ENCODE data around the gene RNF224. TPM values are rescaled to one million over a fixed set of nuclear protein-coding genes. Genes with fewer than 3 reads are reported as not detected.

RNF224 gene
- total RNA-seq, 1 experiment from 2014 or later, result not detected

DNA sequence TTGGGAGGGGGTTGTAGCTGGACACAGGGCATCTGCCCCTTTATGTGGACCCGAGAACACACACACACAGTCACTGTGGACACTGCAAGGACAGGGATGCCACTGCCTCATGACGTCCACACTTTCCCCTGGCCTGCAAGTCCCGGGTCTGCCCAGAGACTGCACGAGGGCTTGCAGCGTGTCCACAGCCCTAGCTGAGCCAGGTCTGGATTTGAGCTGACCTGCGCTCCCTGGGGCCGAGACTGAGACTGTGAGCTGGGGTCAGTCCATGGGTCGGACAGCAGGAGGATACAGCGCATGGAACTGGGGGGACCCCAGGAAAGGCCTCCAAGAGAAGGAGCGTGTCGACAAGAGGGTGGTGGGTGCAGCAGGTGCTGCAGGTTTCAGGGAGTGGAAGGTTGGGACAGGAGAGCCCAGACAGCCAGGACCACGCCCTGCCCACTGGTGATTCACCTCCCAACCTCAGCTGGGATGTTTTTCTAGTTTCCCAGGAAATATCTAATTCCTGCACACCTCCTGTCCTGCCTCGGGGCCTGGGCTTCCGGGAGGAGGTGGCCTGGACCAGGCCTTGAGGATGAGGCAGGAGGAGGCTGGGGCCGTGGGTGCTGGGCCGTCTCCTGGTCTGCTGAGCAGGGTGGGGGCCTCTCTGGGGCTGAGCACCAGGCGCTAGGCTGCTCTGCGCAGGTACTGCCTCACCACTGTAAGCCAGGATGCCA is 806 bp upstream of the RNF224 start:
- peak; percentile 81 for DNase-seq (ENCODE audit: low read depth)

DNA sequence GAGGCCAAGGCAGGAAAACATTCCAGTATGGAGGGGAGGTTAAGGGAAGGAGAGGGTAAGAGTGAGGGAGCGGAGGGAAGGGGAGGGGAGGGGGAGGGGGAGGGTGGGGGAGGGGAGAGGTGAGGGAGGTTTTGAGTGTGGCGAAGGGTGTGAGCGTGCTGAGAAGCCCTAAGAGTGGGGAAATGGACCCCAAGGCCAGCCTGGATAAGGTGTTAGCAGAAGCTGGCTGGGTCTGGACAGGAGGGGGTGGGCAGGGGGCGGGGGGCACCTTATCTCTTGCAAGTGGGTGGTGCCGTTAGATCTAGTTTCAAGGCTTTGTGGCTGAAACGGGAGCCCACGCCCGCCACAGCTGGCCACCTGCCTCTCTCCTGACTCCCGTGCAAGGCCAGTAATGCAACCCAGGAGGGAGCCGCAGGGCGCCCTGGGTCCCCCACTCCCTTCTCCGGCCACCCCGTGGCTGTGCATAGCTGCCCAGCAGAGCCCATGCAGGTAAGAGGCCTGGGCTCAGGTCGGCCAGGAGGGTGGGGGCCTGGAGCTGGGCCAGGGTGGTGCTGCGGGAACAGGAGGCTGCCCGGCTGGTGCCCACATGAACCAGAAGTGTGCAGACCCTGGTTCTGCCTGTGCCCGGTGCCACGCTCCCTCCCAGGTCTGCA is 677 bp downstream of the RNF224 start:
- DNase-seq (ENCODE audit: low read depth), result no peak

DNA sequence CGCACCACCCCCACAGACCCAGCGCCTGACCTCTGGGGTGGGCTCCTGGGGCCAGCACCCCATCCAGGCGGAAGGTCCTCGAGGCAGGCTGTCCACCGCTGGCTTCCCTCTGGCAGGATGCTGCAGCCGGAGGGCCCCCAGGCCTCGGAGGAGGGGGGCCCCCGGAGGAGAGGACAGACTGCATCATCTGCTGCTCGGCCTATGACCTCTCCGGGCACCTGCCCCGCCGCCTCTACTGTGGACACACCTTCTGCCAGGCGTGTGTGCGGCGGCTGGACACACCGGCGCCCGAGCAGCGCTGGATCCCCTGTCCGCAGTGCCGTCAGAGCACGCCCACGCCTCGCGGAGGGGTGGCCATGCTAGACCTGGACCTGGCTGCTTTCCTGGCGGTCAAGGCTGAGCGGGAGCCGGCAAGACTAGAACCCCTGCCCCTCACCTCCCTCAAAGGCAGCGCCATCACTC is 1.2 kb downstream of the RNF224 start:
- no peak for DNase-seq (ENCODE audit: low read depth)

DNA sequence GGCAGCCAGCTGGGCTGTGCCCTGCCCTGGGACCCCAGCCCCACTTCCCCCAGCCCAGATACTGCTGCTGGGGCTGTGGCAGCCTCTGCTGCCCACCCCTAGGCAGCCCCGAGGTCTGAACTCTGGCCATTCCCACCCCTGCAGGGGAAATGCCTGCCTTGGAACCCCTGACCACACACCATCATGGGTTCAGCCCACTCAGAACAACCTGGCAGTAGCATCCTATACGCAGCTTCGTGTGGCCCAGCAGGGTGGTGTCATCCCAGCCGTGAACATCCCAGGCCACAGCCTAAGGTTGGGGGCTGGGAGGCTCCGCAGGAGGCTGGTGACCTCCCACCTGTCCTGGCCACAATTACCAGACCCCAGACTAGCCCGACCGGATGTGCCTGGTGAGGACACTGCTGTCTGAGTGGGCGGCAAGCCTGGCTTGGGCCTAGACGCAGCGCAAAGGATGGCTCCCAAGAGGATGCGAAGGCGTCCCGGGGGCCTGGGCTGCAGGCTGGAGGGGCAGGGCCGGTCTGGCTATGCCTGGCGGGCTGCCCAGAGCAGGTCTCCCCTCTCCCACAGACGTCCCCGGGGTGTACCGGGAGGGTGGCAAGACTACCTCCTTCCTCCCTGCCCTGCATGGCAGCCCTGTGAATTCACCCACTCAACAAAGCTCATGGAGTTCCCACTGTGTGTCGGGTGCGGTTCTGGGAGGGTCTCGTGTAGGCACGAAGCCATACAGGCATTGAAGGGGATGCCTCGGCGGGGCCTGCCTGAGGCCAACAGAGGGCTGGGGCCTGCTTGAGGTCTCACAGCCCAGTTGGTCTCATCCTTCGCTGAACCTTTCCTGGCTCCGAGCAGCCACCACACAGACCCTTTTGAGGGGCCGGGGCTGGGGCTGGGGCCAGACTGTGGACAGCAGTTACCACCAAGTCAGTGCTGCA is 1.9 kb downstream of the RNF224 start:
- DNase-seq (ENCODE audit: low read depth), result no peak

DNA sequence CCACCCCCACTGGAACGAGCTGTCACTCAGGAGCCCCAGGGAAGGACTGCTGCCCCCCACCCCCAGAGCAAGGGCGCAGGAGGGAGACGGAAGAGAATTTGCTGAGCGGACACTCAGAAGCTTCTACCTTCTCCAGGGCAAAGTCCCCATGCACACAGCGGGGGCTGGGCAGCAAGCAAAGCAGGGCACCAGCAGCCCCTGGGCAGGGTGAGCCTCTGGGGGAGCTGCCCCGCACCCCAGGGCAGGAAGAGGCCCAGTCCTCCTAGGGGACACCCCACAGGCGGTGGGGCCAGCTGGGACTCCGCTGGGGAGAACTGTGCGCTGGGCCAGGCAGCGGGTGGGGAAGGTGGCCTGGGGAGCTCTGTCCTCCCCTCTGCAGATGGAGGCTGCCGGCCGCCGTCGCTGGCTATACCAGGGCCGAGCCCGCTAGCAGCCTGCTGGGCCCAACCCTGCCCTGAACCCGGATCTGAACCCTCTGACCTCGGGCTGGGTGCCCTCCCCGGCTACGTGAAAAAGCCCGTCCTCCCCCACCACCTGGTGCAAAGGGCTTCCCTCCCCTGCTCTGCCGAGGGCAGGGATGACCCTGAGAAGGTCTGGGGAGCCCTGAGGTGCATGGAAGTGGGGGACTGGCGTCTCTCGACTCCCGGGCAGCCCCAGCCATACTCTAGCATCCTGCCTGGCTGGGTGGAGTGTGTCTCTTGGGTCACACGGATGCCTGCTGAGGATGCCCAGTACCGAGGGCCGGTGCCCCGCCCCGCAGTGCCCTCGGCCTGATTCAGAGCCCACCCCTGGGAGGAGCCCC is 2.8 kb downstream of the RNF224 start:
- DNase-seq (ENCODE audit: low read depth), result no peak

DNA sequence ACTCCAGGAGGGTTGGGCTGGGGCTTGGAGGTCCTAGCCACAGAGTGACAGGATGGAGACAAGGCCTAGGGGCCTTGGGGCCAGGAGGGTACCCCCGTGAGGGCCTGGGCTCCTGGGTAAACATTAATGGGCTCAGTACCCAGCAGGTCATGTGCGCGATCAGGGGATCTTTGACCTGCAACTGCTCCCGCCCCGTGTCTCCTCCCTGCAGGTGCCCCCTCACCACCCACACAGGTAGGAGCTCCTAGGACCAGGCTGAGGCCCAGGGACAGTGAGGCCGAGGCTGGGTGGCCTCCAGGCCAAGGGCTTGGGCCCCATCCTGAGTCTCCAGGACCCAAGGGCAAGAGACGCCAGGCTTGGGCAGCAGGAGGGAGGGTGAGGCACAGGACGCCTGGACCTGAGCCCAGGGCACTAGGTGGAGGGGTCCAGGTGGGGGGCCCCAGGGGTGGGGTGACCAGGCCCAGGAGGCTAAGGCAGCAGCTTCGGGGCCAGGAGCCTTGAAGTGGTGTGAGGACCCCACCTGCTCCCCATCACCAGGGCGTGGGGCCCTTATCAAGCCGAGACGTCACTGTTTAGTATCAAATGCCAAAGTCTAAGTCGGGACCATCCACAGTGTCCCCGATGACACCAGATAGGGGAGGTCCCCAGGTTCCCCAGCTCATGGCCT is 3.5 kb downstream of the RNF224 start, which contains the start of gene SLC34A3:
SLC34A3 (plus strand) TSS at position 197 of the 667 bp plus-strand sequence. CDS start 802 bp downstream, outside the sequence.
- DNase-seq (ENCODE audit: low read depth), result no peak

DNA sequence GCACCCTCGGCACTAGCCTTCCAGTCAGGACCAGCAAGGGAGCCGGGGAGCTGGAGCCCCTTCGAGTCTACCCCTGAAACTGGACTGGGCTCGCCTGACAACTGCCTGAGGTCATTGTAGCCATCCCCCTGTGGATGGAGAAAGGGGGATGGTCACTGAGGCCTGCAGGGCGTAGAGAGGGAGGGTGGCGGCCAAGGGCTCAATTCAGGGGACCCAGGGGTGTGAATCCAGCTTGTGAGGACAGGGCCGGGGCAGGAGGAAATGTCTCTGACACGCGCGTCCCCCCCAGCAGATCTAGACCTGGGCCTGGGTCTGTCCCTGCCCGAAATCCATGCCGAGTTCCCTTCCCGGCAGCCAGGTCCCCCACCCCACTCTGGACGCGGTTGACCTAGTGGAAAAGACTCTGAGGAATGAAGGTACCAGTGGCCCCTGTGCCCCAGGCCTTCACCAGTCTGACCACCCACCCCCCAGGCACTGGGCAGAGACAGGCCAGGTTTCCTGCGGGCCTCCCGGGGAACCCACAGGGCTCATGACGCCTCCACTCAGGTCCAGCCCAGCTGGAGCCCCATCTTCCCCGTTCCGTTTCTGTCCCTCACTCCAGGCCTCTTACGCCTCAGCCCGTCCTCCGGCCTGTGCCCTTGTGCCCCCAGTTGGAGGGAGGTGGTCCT is 4.2 kb downstream of the RNF224 start:
- no peak for DNase-seq (ENCODE audit: low read depth)

DNA sequence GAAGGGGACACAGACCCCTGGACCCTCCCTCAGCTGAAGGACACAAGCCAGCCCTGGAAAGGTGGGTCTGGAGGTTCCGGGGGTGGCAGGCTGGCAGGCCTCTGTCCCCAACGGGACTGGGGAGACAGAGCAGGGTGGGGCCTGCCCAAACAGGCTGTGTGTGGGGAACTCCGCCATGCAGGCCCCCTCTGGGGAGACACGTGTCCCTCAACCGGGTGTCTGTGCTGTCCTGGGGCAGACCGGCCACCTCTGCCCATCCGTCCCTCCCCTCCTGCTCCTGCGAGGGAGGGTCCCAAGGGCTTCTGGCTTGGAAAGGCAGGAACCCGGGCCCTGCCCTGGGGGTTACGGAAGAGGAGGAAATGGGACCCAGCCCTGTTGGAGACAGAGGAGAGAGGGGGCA is 4.8 kb downstream of the RNF224 start:
- DNase-seq (ENCODE audit: low read depth), result no peak

DNA sequence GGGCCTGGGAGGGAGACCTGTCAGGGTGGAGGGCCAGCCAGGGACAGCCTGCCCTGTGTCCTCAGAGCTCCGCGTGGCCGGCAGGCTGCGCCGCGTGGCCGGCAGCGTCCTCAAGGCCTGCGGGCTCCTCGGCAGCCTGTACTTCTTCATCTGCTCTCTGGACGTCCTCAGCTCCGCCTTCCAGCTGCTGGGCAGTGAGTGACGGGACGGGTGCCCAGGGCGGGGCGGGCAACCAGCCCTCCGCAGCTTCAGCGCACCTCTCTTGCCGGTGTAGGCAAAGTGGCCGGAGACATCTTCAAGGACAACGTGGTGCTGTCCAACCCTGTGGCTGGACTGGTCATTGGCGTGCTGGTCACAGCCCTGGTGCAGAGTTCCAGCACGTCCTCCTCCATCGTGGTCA is 5.2 kb downstream of the RNF224 start:
- DNase-seq (ENCODE audit: low read depth), result no peak

DNA sequence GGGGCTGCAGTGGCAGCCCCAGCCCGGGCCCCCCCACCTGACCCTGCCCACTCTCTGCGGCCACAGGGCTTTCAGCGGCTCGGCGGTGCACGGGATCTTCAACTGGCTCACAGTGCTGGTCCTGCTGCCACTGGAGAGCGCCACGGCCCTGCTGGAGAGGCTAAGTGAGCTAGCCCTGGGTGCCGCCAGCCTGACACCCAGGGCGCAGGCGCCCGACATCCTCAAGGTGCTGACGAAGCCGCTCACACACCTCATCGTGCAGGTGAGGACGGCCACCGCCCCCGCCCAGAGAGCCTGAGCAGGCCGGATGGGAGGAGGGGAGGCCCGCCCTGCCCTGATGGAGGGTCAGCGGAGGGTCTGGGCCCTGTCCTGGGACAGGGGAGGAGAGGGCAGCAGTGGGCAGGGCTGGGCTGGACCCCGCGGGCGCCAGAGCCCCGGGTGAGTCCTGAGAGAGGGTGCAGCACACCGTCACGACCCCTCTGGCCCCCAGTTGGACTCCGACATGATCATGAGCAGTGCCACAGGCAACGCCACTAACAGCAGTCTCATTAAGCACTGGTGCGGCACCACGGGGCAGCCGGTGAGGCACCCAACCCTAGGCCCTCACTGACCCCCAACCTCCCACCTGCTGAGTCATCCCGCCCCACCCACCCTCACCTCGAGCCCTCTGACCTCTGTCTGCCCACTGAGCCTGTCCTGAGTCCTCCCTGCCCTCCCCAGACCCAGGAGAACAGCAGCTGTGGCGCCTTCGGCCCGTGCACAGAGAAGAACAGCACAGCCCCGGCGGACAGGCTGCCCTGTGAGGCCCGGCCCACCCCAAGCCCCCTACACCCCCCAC is 6.1 kb downstream of the RNF224 start:
- DNase-seq (ENCODE audit: low read depth), result no peak

DNA sequence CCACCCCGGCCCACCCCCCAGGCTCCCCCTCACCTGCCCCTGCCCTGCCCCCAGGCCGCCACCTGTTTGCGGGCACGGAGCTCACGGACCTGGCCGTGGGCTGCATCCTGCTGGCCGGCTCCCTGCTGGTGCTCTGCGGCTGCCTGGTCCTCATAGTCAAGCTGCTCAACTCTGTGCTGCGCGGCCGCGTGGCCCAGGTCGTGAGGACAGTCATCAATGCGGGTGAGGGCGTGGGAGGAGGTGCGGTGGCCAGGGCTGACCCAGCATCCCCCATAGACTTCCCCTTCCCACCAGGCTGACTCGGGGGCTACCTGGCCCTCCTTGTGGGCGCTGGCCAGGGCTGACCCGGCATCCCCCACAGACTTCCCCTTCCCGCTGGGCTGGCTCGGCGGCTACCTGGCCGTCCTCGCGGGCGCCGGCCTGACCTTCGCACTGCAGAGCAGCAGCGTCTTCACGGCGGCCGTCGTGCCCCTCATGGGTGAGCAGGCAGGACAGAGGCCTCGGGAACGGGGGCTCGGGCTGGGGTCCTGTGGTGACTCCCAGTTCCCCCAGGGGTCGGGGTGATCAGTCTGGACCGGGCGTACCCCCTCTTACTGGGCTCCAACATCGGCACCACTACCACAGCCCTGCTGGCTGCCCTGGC is 6.9 kb downstream of the RNF224 start:
- DNase-seq (ENCODE audit: low read depth), result no peak

DNA sequence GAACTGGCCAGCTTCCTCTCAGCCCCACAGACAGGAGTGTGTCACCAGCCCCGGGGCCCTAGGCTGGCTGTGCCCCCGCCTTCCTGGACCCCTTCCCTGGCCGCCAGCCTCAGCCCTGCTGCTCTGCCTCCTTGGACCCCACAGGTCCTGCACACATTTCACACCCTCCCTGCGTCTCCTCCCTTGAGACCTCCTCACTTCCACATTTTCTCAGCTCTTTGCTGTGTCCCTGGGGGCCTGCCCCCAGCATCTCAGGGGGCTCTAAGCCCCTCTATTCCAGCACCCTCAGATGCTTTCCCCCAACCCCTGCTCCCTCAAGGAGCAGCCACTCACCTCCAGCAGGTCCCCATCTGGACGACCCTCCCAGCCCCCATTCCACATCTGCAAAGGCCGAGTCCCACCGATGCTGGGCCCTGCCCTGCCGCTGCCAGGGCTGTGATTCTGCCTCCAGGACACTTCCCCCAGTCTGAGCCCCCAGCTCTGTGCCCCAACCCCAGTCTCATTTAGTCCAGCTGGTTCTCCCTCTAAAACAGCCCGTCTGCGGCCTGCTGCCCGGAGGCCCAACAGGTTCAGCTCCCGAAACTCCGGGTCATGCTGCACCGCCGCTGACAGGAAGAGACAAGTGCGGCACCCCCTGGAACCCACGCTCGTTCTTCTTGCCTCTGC is 7.6 kb downstream of the RNF224 start:
- DNase-seq (ENCODE audit: low read depth), result no peak

DNA sequence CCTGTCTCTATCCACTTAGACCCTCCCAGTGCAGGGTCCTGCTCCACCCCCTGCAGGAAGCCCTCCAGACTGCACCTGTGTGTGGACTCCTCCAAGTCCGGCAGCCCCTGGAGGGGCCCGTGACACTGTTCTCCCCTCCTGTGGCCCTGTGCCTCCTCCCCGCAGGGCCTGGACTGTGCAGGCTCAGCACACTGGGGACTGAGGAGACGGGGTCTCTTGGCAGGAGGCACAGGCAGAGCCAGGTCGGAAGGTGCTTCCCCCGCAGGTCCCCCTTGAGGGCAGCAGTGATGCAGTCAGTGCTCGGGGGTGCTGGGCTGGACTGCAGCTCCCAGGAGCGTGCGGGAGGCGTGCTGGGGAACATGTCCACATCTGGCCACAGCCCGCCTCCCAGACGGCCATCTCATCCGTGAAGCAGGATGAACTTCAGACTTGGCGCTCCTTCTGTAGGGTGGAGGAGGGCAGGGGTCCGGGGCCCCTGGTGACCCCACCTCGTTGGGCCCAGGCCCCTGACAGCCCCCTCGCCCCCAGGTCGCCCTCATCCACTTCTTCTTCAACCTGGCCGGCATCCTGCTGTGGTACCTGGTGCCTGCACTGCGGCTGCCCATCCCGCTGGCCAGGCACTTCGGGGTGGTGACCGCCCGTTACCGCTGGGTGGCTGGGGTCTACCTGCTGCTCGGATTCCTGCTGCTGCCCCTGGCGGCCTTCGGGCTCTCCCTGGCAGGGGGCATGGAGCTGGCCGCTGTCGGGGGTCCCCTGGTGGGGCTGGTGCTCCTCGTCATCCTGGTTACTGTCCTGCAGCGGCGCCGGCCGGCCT is 8.3 kb downstream of the RNF224 start:
- no peak for DNase-seq (ENCODE audit: low read depth)

DNA sequence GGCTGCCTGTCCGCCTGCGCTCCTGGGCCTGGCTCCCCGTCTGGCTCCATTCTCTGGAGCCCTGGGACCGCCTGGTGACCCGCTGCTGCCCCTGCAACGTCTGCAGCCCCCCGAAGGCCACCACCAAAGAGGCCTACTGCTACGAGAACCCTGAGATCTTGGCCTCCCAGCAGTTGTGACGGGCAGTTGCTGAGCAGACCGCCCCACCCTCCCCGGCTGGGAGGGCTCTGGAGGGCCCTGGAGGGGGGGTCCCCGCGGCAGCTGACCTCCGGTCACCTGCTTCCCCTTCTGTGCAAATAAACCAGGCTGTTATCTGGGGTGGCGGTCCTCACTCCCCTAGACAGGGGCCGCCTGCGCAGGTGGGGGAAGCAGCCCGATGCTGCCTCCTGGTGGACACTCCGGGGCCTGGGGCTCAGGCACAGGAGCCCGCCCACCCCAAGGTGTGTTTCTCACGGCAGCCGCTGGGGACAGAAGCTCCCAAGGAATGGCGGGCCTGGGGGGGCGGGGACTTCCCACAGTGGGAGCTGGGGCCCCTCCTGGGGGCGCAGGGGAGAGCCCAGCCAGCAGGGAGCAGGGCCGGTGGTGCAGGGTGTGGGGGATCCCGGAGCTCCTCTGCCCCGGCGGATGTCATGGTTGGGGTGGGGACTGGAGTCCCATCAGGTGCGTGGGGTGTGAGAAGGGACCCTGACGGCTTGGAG is 9.1 kb downstream of the RNF224 start:
- peak; percentile 72 for DNase-seq (ENCODE audit: low read depth)

DNA sequence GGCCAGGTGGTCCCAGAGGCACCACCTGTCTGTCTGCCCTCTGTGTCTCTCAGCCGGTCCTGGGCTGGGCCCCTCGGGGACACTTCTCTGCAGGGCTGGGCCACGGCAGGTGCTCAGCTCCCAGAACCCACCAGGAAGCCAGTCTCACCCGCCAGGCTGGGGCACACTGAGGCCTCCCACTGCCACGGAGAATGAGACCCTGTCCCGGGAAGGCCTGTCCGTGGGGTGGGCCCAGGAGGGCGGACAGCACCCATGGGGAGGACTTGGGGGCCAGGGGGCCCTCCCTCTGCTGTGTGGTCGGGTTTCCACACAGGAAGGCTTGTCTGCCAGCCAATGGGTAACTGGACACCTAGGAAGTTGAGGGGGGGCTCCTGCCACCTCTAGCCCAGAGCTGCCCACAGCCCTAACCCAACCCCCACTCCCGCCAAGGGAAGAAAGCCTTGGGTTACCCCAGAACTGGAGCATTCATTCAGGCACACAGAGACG is 9.7 kb downstream of the RNF224 start:
- no peak for DNase-seq (ENCODE audit: low read depth)
